ENCODE results near the gene SLC9A8. TPM values are rescaled to one million over a fixed set of nuclear protein-coding genes. Genes with fewer than 3 reads are reported as not detected.

The SLC9A8 gene
- total RNA-seq, 1 experiment from 2014 or later: 6.5 TPM

- no peak overlapping the region for H3K27ac Mint-ChIP-seq
- ATAC-seq: no peak
- H3K27me3 Mint-ChIP-seq (ENCODE audit: low read depth): no peaks in the 10 kb centered on the region
- no peaks in the 10 kb centered on the region for H3K36me3 Mint-ChIP-seq
- TF ChIP-seq NR1H2 (CRISPR knock-in tag; IDR thresholded peaks at IDR 0.05) (no peak), KAT7 (CRISPR knock-in tag; IDR thresholded peaks at IDR 0.05; ENCODE audit: borderline replicate concordance) (no peak), TP53 (CRISPR knock-in tag; IDR thresholded peaks at IDR 0.05) (no peak), IRF2 (CRISPR knock-in tag; IDR thresholded peaks at IDR 0.05; ENCODE audit: borderline replicate concordance, low read depth) (no peak), SMAD3 (CRISPR knock-in tag; IDR thresholded peaks at IDR 0.05; ENCODE audit: borderline replicate concordance) (no peak), ETV6 (CRISPR knock-in tag; IDR thresholded peaks at IDR 0.05) (no peak), SP1 (CRISPR knock-in tag; conservative IDR thresholded peaks at IDR 0.05) (no peak), SOX15 (CRISPR knock-in tag; IDR thresholded peaks at IDR 0.05) (no peak), TEAD4 (CRISPR knock-in tag; IDR thresholded peaks at IDR 0.05) (no peak), AFF4 (CRISPR knock-in tag; IDR thresholded peaks at IDR 0.05; ENCODE audit: borderline replicate concordance) (no peak), ZMAT4 (CRISPR knock-in tag; IDR thresholded peaks at IDR 0.05) (no peak), ERG (CRISPR knock-in tag; IDR thresholded peaks at IDR 0.05) (no peak), ZNF423 (CRISPR knock-in tag; IDR thresholded peaks at IDR 0.05) (no peak), TEAD1 (CRISPR knock-in tag; IDR thresholded peaks at IDR 0.05) (no peak)
- TF ChIP-seq, protein P1, sequence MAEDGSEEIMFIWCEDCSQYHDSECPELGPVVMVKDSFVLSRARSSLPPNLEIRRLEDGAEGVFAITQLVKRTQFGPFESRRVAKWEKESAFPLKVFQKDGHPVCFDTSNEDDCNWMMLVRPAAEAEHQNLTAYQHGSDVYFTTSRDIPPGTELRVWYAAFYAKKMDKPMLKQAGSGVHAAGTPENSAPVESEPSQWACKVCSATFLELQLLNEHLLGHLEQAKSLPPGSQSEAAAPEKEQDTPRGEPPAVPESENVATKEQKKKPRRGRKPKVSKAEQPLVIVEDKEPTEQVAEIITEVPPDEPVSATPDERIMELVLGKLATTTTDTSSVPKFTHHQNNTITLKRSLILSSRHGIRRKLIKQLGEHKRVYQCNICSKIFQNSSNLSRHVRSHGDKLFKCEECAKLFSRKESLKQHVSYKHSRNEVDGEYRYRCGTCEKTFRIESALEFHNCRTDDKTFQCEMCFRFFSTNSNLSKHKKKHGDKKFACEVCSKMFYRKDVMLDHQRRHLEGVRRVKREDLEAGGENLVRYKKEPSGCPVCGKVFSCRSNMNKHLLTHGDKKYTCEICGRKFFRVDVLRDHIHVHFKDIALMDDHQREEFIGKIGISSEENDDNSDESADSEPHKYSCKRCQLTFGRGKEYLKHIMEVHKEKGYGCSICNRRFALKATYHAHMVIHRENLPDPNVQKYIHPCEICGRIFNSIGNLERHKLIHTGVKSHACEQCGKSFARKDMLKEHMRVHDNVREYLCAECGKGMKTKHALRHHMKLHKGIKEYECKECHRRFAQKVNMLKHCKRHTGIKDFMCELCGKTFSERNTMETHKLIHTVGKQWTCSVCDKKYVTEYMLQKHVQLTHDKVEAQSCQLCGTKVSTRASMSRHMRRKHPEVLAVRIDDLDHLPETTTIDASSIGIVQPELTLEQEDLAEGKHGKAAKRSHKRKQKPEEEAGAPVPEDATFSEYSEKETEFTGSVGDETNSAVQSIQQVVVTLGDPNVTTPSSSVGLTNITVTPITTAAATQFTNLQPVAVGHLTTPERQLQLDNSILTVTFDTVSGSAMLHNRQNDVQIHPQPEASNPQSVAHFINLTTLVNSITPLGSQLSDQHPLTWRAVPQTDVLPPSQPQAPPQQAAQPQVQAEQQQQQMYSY (CRISPR knock-in tag; IDR thresholded peaks at IDR 0.05): no peak
- TF ChIP-seq, protein P2, sequence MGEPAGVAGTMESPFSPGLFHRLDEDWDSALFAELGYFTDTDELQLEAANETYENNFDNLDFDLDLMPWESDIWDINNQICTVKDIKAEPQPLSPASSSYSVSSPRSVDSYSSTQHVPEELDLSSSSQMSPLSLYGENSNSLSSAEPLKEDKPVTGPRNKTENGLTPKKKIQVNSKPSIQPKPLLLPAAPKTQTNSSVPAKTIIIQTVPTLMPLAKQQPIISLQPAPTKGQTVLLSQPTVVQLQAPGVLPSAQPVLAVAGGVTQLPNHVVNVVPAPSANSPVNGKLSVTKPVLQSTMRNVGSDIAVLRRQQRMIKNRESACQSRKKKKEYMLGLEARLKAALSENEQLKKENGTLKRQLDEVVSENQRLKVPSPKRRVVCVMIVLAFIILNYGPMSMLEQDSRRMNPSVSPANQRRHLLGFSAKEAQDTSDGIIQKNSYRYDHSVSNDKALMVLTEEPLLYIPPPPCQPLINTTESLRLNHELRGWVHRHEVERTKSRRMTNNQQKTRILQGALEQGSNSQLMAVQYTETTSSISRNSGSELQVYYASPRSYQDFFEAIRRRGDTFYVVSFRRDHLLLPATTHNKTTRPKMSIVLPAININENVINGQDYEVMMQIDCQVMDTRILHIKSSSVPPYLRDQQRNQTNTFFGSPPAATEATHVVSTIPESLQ (CRISPR knock-in tag; IDR thresholded peaks at IDR 0.05): no peak
- TF ChIP-seq, protein P3, sequence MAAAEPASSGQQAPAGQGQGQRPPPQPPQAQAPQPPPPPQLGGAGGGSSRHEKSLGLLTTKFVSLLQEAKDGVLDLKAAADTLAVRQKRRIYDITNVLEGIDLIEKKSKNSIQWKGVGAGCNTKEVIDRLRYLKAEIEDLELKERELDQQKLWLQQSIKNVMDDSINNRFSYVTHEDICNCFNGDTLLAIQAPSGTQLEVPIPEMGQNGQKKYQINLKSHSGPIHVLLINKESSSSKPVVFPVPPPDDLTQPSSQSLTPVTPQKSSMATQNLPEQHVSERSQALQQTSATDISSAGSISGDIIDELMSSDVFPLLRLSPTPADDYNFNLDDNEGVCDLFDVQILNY (CRISPR knock-in tag; IDR thresholded peaks at IDR 0.05): no peak
- TF ChIP-seq, protein P4, sequence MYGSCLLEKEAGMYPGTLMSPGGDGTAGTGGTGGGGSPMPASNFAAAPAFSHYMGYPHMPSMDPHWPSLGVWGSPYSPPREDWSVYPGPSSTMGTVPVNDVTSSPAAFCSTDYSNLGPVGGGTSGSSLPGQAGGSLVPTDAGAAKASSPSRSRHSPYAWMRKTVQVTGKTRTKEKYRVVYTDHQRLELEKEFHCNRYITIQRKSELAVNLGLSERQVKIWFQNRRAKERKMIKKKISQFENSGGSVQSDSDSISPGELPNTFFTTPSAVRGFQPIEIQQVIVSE (CRISPR knock-in tag; IDR thresholded peaks at IDR 0.05; ENCODE audit: borderline replicate concordance): no peak
- TF ChIP-seq, protein P5, sequence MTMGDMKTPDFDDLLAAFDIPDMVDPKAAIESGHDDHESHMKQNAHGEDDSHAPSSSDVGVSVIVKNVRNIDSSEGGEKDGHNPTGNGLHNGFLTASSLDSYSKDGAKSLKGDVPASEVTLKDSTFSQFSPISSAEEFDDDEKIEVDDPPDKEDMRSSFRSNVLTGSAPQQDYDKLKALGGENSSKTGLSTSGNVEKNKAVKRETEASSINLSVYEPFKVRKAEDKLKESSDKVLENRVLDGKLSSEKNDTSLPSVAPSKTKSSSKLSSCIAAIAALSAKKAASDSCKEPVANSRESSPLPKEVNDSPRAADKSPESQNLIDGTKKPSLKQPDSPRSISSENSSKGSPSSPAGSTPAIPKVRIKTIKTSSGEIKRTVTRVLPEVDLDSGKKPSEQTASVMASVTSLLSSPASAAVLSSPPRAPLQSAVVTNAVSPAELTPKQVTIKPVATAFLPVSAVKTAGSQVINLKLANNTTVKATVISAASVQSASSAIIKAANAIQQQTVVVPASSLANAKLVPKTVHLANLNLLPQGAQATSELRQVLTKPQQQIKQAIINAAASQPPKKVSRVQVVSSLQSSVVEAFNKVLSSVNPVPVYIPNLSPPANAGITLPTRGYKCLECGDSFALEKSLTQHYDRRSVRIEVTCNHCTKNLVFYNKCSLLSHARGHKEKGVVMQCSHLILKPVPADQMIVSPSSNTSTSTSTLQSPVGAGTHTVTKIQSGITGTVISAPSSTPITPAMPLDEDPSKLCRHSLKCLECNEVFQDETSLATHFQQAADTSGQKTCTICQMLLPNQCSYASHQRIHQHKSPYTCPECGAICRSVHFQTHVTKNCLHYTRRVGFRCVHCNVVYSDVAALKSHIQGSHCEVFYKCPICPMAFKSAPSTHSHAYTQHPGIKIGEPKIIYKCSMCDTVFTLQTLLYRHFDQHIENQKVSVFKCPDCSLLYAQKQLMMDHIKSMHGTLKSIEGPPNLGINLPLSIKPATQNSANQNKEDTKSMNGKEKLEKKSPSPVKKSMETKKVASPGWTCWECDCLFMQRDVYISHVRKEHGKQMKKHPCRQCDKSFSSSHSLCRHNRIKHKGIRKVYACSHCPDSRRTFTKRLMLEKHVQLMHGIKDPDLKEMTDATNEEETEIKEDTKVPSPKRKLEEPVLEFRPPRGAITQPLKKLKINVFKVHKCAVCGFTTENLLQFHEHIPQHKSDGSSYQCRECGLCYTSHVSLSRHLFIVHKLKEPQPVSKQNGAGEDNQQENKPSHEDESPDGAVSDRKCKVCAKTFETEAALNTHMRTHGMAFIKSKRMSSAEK (CRISPR knock-in tag; IDR thresholded peaks at IDR 0.05; ENCODE audit: borderline replicate concordance): no peak
- CTCF ChIA-PET: interaction anchor here (1.4 kb wide), 1 partner anchor 254 kb away, joined by 3 read pairs; no protein-coding TSS in a partner anchor
- H3K9me3 Mint-ChIP-seq: no peaks in the 10 kb centered on the region
- peaks cover 19% of the 10 kb centered on the region for H3K4me1 Mint-ChIP-seq
- POLR2A ChIA-PET: no interaction called here
- no peak overlapping the region for H3K4me3 Mint-ChIP-seq
- DNase-seq (ENCODE audit: low spot score): no peak
Observed at GRCh38 chr20:49862607-49863200, 50.1 kb downstream of the SLC9A8 start.
